ENCODE results near the gene FGFBP3.

Gene FGFBP3, protein sequence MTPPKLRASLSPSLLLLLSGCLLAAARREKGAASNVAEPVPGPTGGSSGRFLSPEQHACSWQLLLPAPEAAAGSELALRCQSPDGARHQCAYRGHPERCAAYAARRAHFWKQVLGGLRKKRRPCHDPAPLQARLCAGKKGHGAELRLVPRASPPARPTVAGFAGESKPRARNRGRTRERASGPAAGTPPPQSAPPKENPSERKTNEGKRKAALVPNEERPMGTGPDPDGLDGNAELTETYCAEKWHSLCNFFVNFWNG

DNA sequence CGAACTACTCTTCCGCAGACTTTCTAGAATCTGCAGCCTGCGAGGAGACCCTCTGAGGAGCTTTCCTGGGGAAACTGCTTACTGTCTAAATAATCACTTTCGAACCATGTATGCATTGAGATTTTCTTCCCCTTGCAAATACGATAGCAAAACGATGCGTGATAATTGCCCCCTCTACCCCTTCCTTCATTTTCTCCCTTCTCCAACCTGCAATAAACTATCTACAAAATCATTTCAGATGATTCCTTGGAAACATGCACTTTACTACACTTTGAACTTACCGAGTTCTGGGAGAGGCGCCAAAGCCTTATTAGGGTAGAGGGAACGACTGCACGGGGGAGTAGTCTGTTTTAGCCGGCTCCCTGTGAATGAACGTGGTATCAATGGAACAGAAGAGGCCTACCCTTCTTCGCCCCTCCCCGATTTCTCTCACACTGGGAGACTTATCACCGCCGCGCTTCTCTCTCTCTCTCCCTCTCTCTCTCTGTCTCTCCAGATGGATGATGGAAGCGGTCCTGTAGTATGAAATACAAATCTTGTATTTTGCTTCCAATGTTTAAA is at the start of gene FGFBP3:
Gene FGFBP3, minus strand, starts transcription at position 370 of the 561 bp plus-strand sequence. CDS start 517 bp downstream, outside the sequence.
- peak within 1 kb of the TSS; percentile 1 for H3K27ac Mint-ChIP-seq
- peaks cover 38% of the 10 kb centered on the region for H3K36me3 Mint-ChIP-seq (ENCODE audit: low read depth)
- H3K27me3 Mint-ChIP-seq (ENCODE audit: low read depth, poor library complexity), result no peaks in the 10 kb centered on the region
- peaks cover 17% of the 10 kb centered on the region for H3K9me3 Mint-ChIP-seq
- peak within 1 kb of the TSS; percentile 86 for H3K4me3 Mint-ChIP-seq
- TF ChIP-seq, protein P1, sequence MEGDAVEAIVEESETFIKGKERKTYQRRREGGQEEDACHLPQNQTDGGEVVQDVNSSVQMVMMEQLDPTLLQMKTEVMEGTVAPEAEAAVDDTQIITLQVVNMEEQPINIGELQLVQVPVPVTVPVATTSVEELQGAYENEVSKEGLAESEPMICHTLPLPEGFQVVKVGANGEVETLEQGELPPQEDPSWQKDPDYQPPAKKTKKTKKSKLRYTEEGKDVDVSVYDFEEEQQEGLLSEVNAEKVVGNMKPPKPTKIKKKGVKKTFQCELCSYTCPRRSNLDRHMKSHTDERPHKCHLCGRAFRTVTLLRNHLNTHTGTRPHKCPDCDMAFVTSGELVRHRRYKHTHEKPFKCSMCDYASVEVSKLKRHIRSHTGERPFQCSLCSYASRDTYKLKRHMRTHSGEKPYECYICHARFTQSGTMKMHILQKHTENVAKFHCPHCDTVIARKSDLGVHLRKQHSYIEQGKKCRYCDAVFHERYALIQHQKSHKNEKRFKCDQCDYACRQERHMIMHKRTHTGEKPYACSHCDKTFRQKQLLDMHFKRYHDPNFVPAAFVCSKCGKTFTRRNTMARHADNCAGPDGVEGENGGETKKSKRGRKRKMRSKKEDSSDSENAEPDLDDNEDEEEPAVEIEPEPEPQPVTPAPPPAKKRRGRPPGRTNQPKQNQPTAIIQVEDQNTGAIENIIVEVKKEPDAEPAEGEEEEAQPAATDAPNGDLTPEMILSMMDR (IDR thresholded peaks at IDR 0.05), result no peak
- DNase-seq, result peak; percentile 60
- peaks cover 30% of the 10 kb centered on the region for H3K4me1 Mint-ChIP-seq

DNA sequence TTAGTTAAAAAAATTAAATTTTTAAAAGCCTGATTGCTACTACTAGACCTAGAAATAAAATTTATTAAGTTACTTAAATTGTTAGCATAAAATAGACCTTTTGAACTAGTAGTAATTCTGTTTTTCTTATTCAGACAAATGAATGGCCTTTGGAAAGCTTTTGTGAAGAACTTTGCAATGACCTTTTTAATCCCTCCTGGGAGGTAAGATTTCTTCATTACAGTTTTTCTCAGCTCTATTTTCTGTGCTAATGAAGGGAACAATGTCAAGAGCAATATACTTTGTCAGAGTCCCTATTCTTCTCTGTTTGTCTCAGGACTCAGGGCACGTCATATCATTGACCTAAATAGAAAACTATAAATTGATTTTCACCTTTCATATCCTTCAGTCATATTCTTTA is 47.8 kb upstream of the FGFBP3 start:
- Mint-ChIP-seq H3K9me3 (no peaks in the 10 kb centered on the region), H3K4me1 (no peaks in the 10 kb centered on the region), H3K27ac (no peak overlapping the region), H3K36me3 (ENCODE audit: low read depth) (peaks cover 78% of the 10 kb centered on the region), H3K4me3 (no peak overlapping the region), H3K27me3 (ENCODE audit: low read depth, poor library complexity) (no peaks in the 10 kb centered on the region)
- TF ChIP-seq, protein P1 (IDR thresholded peaks at IDR 0.05), result no peak
- no peak for DNase-seq

DNA sequence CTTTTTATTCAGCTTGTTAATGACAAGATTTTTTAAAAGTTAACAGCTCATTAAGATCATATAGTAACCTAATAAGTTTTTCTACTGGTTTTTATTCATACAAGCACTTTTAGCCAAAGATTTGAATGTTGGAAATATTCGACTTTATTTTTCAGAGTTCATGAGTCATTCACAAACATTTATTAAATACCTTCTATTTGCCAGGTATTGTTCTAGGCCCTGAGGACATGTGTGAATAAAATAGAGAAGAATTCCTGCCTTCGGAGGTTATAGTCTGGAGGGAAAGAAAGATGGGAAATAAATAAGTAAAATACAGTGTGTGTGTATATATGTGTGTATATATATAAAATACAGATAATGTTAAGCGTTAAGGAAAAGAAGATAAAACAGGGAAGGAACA is 45.8 kb upstream of the FGFBP3 start:
- H3K36me3 Mint-ChIP-seq (ENCODE audit: low read depth), result peaks cover 85% of the 10 kb centered on the region

DNA sequence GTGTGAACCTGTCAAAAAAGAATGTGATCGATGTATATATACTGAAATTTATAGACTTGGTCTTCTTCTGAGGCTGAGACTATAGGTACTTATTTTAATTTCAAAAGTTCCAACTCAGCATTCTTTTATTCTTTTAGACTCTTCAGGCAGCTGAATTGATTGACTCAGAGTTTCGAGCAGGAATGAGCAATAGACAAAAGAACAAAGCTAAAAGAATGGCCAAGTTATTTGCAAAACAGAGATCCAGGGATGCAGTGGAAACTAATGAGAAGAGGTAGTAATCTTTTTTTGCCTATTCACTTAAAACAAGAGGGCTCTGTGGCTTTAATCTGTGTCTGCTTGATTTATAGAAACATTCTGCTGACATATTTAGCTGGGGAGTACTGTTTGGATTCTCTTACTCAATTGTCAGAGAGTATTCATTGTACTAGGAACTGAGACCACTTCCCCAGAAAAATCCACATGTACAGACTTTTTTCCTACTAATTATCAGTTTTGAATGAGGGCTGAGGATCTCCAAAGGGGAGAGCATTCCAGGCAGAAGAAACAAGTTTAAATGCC is 44.4 kb upstream of the FGFBP3 start:
- no peak overlapping the region for H3K27ac Mint-ChIP-seq
- H3K9me3 Mint-ChIP-seq, result no peaks in the 10 kb centered on the region
- peaks cover 85% of the 10 kb centered on the region for H3K36me3 Mint-ChIP-seq (ENCODE audit: low read depth)
- no peaks in the 10 kb centered on the region for H3K4me1 Mint-ChIP-seq
- H3K4me3 Mint-ChIP-seq, result no peak overlapping the region
- no peak for DNase-seq
- no peaks in the 10 kb centered on the region for H3K27me3 Mint-ChIP-seq (ENCODE audit: low read depth, poor library complexity)
- TF ChIP-seq, protein P1 (IDR thresholded peaks at IDR 0.05), result no peak

More for the DNA sequence above, 45.8 kb upstream of the FGFBP3 start:
- Mint-ChIP-seq H3K27ac (no peak overlapping the region), H3K4me3 (no peak overlapping the region), H3K9me3 (no peaks in the 10 kb centered on the region), H3K4me1 (no peaks in the 10 kb centered on the region), H3K27me3 (ENCODE audit: low read depth, poor library complexity) (no peaks in the 10 kb centered on the region)
- TF ChIP-seq, protein P1 (IDR thresholded peaks at IDR 0.05), result no peak
- DNase-seq, result no peak

DNA sequence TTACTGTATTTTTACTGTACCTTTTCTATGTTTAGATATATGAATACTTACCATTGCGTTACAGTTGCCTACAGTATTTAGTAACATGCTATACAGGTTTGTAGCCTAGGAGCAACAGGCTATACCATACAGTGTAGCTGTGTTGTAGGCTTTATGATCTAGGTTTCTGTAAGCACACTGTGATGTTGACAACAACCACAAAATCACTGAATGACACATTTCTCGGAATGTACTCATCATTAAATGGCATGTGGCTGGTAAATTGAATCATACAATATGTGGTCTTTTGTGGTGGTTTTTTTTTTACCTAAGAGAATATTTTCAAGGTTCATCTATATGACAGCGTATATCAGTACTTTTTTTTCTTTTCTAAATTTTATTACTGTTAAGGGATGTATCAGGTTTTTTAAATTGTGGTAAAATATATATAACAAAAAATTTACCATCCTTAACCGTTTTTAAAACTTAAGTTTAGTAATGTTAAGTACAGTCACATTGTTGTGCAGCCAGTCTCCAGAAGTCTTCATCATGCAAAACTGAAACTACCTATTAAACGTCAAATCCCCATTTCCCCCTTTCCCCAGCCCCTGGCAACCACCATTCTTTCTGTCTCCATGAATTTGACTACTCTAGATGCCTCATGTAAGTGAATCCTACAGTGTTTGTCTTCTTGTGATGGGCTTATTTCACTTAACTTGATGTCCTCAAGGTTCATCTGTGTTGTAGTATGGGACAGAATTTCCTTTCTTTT is 35.8 kb upstream of the FGFBP3 start:
- Mint-ChIP-seq H3K9me3 (no peaks in the 10 kb centered on the region), H3K4me3 (no peak overlapping the region), H3K36me3 (ENCODE audit: low read depth) (peaks cover 79% of the 10 kb centered on the region), H3K27ac (no peak overlapping the region), H3K27me3 (ENCODE audit: low read depth, poor library complexity) (no peaks in the 10 kb centered on the region), H3K4me1 (no peaks in the 10 kb centered on the region)
- DNase-seq, result no peak
- TF ChIP-seq, protein P1 (IDR thresholded peaks at IDR 0.05), result no peak

All from nephron progenitor cell (in vitro differentiated cells).